Tibial nerve (tissue), 4 donors: ENCODE measurements around the gene RFXANK. TPM values are rescaled to one million over a fixed set of nuclear protein-coding genes. Genes with fewer than 3 reads are reported as not detected.

ENCODE experiments used
- DNase-seq, 2 donors: peaks; one replicate each; pipeline ENCODE4 v3.0.0-alpha.2; 2019; ENCODE audit warnings: low spot score in 2 of 2
- H3K27ac ChIP-seq, 4 donors: fragments of 200-600 bp; sonication (generic) in 3 of 4; one replicate each; pipeline ENCODE4 v1.5.1; 2017 to 2019; ENCODE audit warnings: mild to moderate bottlenecking in 1 of 4
- H3K27me3 ChIP-seq, 2 donors: fragments of 200-600 bp; sonication (generic) in 1 of 2; one replicate each; pipeline versions ENCODE4 v1.5.1 to v1.6.0; 2017 to 2019
- H3K36me3 ChIP-seq, 3 donors: fragments of 200-600 bp; sonication (generic); one replicate each; pipeline ENCODE4 v1.5.1; 2018 to 2019
- H3K4me1 ChIP-seq, 4 donors: fragments of 200-600 bp; sonication (generic) in 3 of 4; one replicate each; pipeline ENCODE4 v1.5.1; 2017 to 2019
- H3K4me3 ChIP-seq, 4 donors: fragments of 200-600 bp; sonication (generic) in 3 of 4; one replicate each; pipeline ENCODE4 v1.5.1; 2017 to 2019; ENCODE audit warnings: mild to moderate bottlenecking in 1 of 4, moderate library complexity in 1 of 4
- H3K9me3 ChIP-seq, 4 donors: fragments of 200-600 bp; sonication (generic) in 3 of 4; one replicate each; pipeline ENCODE4 v1.5.1; 2017 to 2019
- EP300 ChIP-seq, 2 donors: sonication (generic); formaldehyde crosslinking; IDR thresholded peaks; one replicate each; pipeline ENCODE4 v1.6.1; 2017; ENCODE audit warnings: antibody characterized with exemption in 2 of 2, mild to moderate bottlenecking in 1 of 2
- POLR2A ChIP-seq, 2 donors: fragments of 450-650 bp; IDR thresholded peaks; one replicate each; pipeline ENCODE4 v1.6.1; 2017; ENCODE audit warnings: antibody characterized with exemption in 2 of 2, mild to moderate bottlenecking in 2 of 2, moderate library complexity in 2 of 2
- WGBS, 2 donors: methylation state at CpG; one replicate each; pipeline ENCODE4 v1.1.5; 2018; 5-methylcytosine and 5-hydroxymethylcytosine counted together
- total RNA-seq, 4 donors: library from RNA; depleted of rRNA; stranded (reverse); fragments of >200 nt; gene quantifications; one replicate each; pipeline ENCODE4 v1.1.0, GENCODE V29; 2016
- TF ChIP-seq, protein P1 (sequence below), 5 experiments: fragments of 200-600 bp in 3 of 5; fragments of 450-650 bp in 2 of 5; sonication (generic) in 3 of 5; IDR thresholded peaks; one replicate each; pipeline ENCODE4 v1.5.1; 2016 to 2019; ENCODE audit warnings: antibody characterized with exemption in 5 of 5, mild to moderate bottlenecking in 3 of 5, moderate library complexity in 2 of 5

RFXANK gene
- total RNA-seq, 4 donors from 2014 or later = 46.3 to 62.1 (median 56.8) TPM

GRCh38 chr19:19205416-19206410 is 13.7 kb downstream of the RFXANK start:
- H3K9me3 ChIP-seq = no peaks in the 10 kb centered on the region
- no peak for TF ChIP-seq EP300 (IDR thresholded peaks at IDR 0.05)
- TF ChIP-seq POLR2A (IDR thresholded peaks at IDR 0.05) = no peak
- TF ChIP-seq, protein P1, sequence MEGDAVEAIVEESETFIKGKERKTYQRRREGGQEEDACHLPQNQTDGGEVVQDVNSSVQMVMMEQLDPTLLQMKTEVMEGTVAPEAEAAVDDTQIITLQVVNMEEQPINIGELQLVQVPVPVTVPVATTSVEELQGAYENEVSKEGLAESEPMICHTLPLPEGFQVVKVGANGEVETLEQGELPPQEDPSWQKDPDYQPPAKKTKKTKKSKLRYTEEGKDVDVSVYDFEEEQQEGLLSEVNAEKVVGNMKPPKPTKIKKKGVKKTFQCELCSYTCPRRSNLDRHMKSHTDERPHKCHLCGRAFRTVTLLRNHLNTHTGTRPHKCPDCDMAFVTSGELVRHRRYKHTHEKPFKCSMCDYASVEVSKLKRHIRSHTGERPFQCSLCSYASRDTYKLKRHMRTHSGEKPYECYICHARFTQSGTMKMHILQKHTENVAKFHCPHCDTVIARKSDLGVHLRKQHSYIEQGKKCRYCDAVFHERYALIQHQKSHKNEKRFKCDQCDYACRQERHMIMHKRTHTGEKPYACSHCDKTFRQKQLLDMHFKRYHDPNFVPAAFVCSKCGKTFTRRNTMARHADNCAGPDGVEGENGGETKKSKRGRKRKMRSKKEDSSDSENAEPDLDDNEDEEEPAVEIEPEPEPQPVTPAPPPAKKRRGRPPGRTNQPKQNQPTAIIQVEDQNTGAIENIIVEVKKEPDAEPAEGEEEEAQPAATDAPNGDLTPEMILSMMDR (IDR thresholded peaks at IDR 0.05) = no peak
- H3K36me3 ChIP-seq = peaks cover 0 to 13% (median 0%) of the 10 kb centered on the region in 3 donors
- H3K4me3 ChIP-seq = no peak overlapping the region
- DNase-seq = no peak
- 31 to 39% methylated on average over 14 of the region's 14 CpGs for WGBS, 2 donors
- H3K27me3 ChIP-seq = peaks cover 0 to 17% of the 10 kb centered on the region in 2 donors
- peaks cover 0 to 41% (median 13%) of the 10 kb centered on the region in 4 donors for H3K4me1 ChIP-seq
- peak overlapping the region in 1 of 4 donors; percentile 9 for H3K27ac ChIP-seq

DNA sequence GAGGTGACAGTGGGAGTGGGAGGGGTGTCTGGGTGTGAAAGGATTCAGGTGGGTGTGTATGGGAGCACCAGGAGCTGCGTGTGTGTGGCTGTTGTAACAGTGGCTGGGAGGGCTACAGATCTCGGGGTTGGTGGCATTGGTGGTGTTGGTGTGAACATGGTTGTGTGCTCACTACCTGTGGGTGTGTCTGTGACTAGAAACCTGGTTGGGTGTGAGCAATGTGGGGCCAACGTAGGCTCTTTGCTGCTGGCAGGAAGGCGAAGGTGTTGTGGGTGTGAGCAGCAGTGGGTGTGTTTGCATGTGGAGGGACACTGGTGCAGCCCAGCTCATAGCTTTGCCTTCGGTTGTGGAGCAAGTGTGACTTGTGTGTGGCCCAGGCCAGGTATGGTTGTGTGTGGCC is 14.9 kb downstream of the RFXANK start:
- no peaks in the 10 kb centered on the region for H3K9me3 ChIP-seq
- DNase-seq = no peak
- 73 to 74% methylated on average over 5 of the region's 5 CpGs for WGBS, 2 donors
- TF ChIP-seq, protein P1 (IDR thresholded peaks at IDR 0.05) = no peak
- TF ChIP-seq EP300 (IDR thresholded peaks at IDR 0.05) (no peak), POLR2A (IDR thresholded peaks at IDR 0.05) (no peak)
- H3K4me3 ChIP-seq = no peak overlapping the region
- no peak overlapping the region for H3K27ac ChIP-seq
- peaks cover 0 to 29% of the 10 kb centered on the region in 2 donors for H3K27me3 ChIP-seq
- peaks cover 0 to 1% (median 0%) of the 10 kb centered on the region in 3 donors for H3K36me3 ChIP-seq
- peaks cover 0 to 40% (median 12%) of the 10 kb centered on the region in 4 donors for H3K4me1 ChIP-seq

- TF ChIP-seq EP300 (IDR thresholded peaks at IDR 0.05) (no peak), POLR2A (IDR thresholded peaks at IDR 0.05) (no peak)
- TF ChIP-seq, protein P1 (IDR thresholded peaks at IDR 0.05) = no peak
- WGBS, 2 donors = 40 to 49% methylated on average over 8 of the region's 8 CpGs
Measured at GRCh38 chr19:19207637-19208572, 15.8 kb downstream of the RFXANK start.

GRCh38 chr19:19209372-19209771 is 17.3 kb downstream of the RFXANK start:
- H3K36me3 ChIP-seq = no peaks in the 10 kb centered on the region
- no peak for DNase-seq
- WGBS, 2 donors = 53 to 65% methylated on average over 9 of the region's 9 CpGs
- peaks cover 0 to 54% of the 10 kb centered on the region in 2 donors for H3K27me3 ChIP-seq
- TF ChIP-seq POLR2A (IDR thresholded peaks at IDR 0.05) (no peak), EP300 (IDR thresholded peaks at IDR 0.05) (no peak)
- TF ChIP-seq, protein P1 (IDR thresholded peaks at IDR 0.05) = no peak
- no peaks in the 10 kb centered on the region for H3K9me3 ChIP-seq
- peaks cover 0 to 26% (median 2%) of the 10 kb centered on the region in 4 donors for H3K4me1 ChIP-seq
- H3K4me3 ChIP-seq = no peak overlapping the region
- H3K27ac ChIP-seq = no peak overlapping the region

More at GRCh38 chr19:19207637-19208572, 15.8 kb downstream of the RFXANK start:
- DNase-seq = no peak
- no peak overlapping the region for H3K4me3 ChIP-seq
- H3K9me3 ChIP-seq = no peaks in the 10 kb centered on the region
- peaks cover 0 to 39% of the 10 kb centered on the region in 2 donors for H3K27me3 ChIP-seq
- H3K36me3 ChIP-seq = no peaks in the 10 kb centered on the region
- H3K27ac ChIP-seq = no peak overlapping the region
- peaks cover 0 to 30% (median 3%) of the 10 kb centered on the region in 4 donors for H3K4me1 ChIP-seq
